MM.1S (cell line): ENCODE data around the gene CBL.

Experiments
- EZH2 ChIP-seq: fragments of 300-600 bp; sonication (generic); optimal IDR thresholded peaks from 2 replicates; pipeline ENCODE3; 2017; ENCODE audit warnings: low read depth, mild to moderate bottlenecking, antibody characterized with exemption, low read length, mixed read lengths
- EZH2phosphoT487 ChIP-seq: fragments of 300-600 bp; sonication (generic); IDR thresholded peaks from 2 replicates; pipeline ENCODE4 v1.6.1; 2018; ENCODE audit warnings: antibody characterized with exemption, low read length
- TF ChIP-seq, protein P1 (sequence below): fragments of 300-600 bp; sonication (generic); IDR thresholded peaks from 2 replicates; pipeline ENCODE4 v1.5.1; 2016; ENCODE audit warnings: antibody characterized with exemption, low read length, mixed read lengths

DNA sequence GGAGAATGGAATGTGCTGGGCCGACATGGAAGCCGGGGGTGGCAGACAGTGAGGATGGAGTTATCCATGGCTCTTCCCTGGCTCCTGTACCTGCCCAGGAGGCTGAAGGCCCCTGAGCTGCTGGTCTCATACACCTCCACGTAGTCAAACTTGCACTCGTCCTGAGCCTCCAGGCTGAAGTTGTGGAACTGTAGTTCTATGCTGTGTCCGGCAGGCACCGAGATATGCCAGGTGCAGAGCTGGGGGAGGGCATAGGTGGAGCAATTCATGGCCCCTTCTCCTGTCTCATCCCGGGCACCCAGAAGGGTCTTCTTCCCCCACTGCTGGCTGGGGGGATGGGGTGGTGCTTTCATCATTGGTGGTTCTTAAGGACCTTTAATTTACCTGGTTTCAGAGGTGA, 137.6 kb downstream of the CBL start:
- TF ChIP-seq, protein P1, sequence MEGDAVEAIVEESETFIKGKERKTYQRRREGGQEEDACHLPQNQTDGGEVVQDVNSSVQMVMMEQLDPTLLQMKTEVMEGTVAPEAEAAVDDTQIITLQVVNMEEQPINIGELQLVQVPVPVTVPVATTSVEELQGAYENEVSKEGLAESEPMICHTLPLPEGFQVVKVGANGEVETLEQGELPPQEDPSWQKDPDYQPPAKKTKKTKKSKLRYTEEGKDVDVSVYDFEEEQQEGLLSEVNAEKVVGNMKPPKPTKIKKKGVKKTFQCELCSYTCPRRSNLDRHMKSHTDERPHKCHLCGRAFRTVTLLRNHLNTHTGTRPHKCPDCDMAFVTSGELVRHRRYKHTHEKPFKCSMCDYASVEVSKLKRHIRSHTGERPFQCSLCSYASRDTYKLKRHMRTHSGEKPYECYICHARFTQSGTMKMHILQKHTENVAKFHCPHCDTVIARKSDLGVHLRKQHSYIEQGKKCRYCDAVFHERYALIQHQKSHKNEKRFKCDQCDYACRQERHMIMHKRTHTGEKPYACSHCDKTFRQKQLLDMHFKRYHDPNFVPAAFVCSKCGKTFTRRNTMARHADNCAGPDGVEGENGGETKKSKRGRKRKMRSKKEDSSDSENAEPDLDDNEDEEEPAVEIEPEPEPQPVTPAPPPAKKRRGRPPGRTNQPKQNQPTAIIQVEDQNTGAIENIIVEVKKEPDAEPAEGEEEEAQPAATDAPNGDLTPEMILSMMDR = no peak
- TF ChIP-seq EZH2 = no peak
- no peak for TF ChIP-seq EZH2phosphoT487
